GM18499 (cell line): Measurements from ENCODE around the gene TAL1.

Experiments used
- ATAC-seq: cut with Tn5 transposase; IDR thresholded peaks from one replicate; pipeline ENCODE4 v1.9.1; 2021; ENCODE audit warnings: moderate number of reproducible peaks; ENCODE audit not compliant: insufficient read depth, unreplicated experiment

The TAL1 gene

GRCh38 chr1:47178654-47179016 lies 53.4 kb downstream of the TAL1 start:
- ATAC-seq: no peak

- no peak for ATAC-seq
These were observed 54.0 kb downstream of the TAL1 start for GRCh38 chr1:47178020-47178419.

GRCh38 chr1:47175227-47175934 lies 56.6 kb downstream of the TAL1 start:
- ATAC-seq: no peak

- ATAC-seq: no peak
These were observed 57.4 kb downstream of the TAL1 start for GRCh38 chr1:47174656-47175020.

- ATAC-seq: no peak
These were observed 59.2 kb downstream of the TAL1 start for GRCh38 chr1:47172782-47173181.
